Activated CD4-positive, alpha-beta T cell treated with anti-CD3 and anti-CD28 coated beads, Interleukin-2, amount 10 ng/mL, durations not matched to agents 24 days and 14 days (primary cell): ENCODE data around the gene IGFN1. TPM values are rescaled to one million over a fixed set of nuclear protein-coding genes. Genes with fewer than 3 reads are reported as not detected.
"Not testable (repeated sequence)": the region's sequence is repeated elsewhere in the genome, so short reads cannot be mapped to it uniquely, and the experiment has no call there.

Experiments used
- DNase-seq: peaks from one replicate; pipeline ENCODE4 v3.0.0; 2022
- H3K27ac Mint-ChIP-seq: one replicate; pipeline ENCODE4 v1.8.0; 2022; ENCODE audit warnings: mild to moderate bottlenecking, mixed read lengths
- H3K27me3 Mint-ChIP-seq: one replicate; pipeline ENCODE4 v1.8.0; 2022; ENCODE audit warnings: mixed read lengths
- H3K36me3 Mint-ChIP-seq: one replicate; pipeline ENCODE4 v1.8.0; 2022; ENCODE audit warnings: low read depth, mild to moderate bottlenecking, mixed read lengths
- H3K4me1 Mint-ChIP-seq: one replicate; pipeline ENCODE4 v1.8.0; 2021; ENCODE audit warnings: mixed read lengths
- H3K4me3 Mint-ChIP-seq: one replicate; pipeline ENCODE4 v1.8.0; 2022; ENCODE audit warnings: mild to moderate bottlenecking, moderate library complexity, mixed read lengths
- H3K9me3 Mint-ChIP-seq: one replicate; pipeline ENCODE4 v1.8.0; 2021; ENCODE audit warnings: mixed read lengths
- intact Hi-C: fragments of 100-400 bp; cut with micrococcal nuclease; formaldehyde crosslinking; loops from one replicate; pipeline ENCODE4 v1.15.1; 2023
- total RNA-seq: library from RNA; stranded (reverse); gene quantifications from 2 replicates; pipeline ENCODE4 v1.2.3, GENCODE V29; 2022

IGFN1 gene
- total RNA-seq, 1 donor from 2014 or later, result not detected

DNA sequence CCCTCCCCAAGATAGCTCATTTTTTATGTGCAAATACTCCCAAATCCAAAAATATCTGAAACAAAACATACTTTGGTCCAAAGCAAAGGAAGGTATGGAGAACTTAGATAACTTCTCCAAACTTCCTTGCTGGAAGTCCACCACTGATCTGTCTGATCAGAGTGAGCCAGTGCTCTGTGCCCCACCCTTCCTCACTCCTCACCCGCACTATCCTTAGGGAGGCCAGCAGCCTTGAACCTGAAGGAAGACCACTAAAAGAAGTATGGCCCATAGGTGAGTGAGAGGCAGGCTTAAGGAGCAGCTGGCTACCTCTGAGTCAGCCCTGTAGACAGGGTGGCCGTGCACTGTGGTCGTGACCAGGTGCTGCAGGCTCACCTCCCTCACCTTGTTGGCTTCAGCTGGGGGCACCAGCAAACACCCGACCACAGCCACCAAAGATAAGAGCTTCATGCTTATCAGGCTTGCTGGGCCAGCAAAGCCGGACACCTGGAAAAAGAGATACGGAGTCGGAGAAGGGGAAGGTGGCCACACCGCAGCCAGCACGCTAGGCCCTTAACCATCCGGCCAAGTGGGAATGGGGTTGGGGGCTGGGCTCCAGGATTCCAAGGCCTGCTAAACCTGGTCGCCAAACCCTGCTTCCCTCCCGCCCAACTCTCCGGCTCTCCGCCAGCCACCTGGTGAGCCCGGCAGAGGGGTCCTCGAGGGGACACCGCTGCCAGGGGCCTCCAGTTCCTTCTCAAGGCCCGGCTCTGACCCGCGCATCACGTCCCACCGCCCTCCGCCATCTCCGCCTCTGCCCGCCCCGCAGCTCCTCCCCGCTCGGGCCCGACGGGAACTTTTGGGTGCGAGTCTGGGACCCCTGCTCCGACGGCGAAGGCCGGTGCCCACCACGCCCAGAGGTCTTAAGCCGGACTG, 36.9 kb upstream of the IGFN1 start:
- H3K27me3 Mint-ChIP-seq, result peaks cover 16% of the 10 kb centered on the region
- H3K36me3 Mint-ChIP-seq, result peaks cover 10% of the 10 kb centered on the region
- intact Hi-C loops, result loop anchor here (1.0 kb wide), 1 partner anchor 18 kb away; no protein-coding TSS in a partner anchor
- H3K27ac Mint-ChIP-seq, result peak overlapping the region; percentile 86
- H3K9me3 Mint-ChIP-seq, result no peaks in the 10 kb centered on the region
- peak overlapping the region; percentile 90 for H3K4me3 Mint-ChIP-seq
- no peak for DNase-seq
- peaks cover 13% of the 10 kb centered on the region for H3K4me1 Mint-ChIP-seq

DNA sequence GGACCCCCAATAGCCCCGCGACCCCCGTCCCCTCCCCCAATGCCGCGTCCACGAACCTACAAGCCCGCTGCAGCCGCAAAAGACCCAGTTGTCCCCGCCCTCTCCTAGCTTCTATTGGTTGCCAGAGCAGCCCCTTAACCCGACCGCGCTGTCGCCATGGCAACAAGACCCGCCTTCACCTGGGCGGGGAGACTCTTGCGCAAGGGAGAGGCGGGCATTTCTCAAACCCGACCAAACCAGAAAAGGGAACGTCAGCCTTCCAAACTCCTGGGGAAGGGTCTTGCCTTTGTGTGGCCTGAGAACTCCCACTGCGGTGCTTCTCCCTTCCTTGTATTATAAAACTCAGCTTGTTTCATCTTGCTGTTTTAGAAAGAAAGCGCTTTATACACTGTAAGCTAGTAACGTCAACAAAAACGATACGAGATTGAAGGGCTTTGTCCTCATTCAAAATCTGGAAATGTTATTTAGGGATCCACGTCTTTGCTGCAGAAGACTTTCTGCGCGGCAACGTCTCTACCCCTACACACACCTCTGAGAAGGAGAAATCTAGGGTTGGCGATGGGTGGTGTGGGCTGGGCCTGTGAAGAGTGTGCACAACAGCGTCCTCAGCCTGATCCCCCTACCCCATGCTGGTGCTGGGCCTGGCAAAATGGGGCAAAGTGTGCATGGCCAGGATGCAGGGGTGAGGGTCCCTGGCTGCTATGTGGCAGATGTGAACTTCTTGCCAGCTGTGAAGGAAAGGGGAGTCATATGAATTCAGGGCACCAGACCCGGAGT, 36.0 kb upstream of the IGFN1 start, which contains the start of gene TMEM9:
Gene TMEM9 (minus strand): TSS at position 86 of the 777 bp plus-strand sequence. CDS start 551 bp downstream, outside the sequence.
- Mint-ChIP-seq H3K27ac (peak within 1 kb of the TSS; percentile 86), H3K4me3 (peak within 1 kb of the TSS; percentile 90), H3K4me1 (peaks cover 13% of the 10 kb centered on the region), H3K27me3 (peaks cover 16% of the 10 kb centered on the region), H3K9me3 (no peaks in the 10 kb centered on the region), H3K36me3 (peaks cover 10% of the 10 kb centered on the region)
- peak; percentile 99 for DNase-seq
- intact Hi-C loops, result loop anchor here (1.0 kb wide), 1 partner anchor 17 kb away; no protein-coding TSS in a partner anchor

DNA sequence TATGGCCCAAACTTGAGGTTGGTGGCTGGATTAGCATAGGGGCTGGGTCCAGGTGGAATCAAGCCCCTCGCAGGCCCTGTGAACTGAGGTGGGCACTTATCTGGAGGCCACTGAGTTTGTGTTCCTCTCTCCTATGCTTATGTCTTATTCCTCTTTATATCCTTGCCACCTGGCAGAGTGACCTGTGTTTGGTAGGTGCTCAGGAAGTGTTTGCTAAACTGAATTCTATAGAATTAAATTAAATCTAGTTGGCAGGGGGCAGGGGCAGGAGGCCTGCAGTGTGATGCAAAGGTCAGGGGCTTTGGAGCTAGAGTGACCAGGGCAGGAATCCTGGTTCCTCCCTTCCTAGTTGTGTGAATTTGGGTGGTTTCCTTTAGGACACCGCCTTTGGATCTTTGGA, 35.3 kb upstream of the IGFN1 start:
- Mint-ChIP-seq H3K9me3 (no peaks in the 10 kb centered on the region), H3K27me3 (peaks cover 16% of the 10 kb centered on the region), H3K36me3 (peaks cover 10% of the 10 kb centered on the region), H3K27ac (no peak overlapping the region), H3K4me1 (peaks cover 13% of the 10 kb centered on the region), H3K4me3 (no peak overlapping the region)
- intact Hi-C loops, result no loop called here
- DNase-seq, result no peak

DNA sequence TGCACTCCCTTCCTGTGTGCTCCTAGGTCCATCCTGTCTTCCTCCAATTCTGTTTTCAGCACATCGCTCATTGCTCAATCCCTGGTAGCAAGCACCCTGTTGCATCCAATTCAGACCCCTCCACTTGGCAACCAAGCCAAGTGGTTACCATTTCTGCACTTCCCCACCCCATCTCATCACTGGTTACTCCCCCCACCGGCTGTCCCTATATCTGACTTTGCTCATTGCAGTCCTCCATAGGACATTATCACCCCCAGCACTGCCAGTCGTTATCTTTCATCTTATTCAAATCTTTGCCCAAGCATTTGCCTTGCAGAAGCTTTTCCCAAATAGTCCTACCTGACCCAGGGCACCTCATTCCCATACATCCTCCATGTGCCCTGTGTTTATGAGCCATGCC, 34.3 kb upstream of the IGFN1 start:
- peaks cover 19% of the 10 kb centered on the region for H3K27me3 Mint-ChIP-seq
- intact Hi-C loops, result no loop called here
- H3K4me3 Mint-ChIP-seq, result no peak overlapping the region
- H3K9me3 Mint-ChIP-seq, result no peaks in the 10 kb centered on the region
- H3K27ac Mint-ChIP-seq, result no peak overlapping the region
- DNase-seq, result no peak
- H3K36me3 Mint-ChIP-seq, result peaks cover 3% of the 10 kb centered on the region
- H3K4me1 Mint-ChIP-seq, result peaks cover 13% of the 10 kb centered on the region

DNA sequence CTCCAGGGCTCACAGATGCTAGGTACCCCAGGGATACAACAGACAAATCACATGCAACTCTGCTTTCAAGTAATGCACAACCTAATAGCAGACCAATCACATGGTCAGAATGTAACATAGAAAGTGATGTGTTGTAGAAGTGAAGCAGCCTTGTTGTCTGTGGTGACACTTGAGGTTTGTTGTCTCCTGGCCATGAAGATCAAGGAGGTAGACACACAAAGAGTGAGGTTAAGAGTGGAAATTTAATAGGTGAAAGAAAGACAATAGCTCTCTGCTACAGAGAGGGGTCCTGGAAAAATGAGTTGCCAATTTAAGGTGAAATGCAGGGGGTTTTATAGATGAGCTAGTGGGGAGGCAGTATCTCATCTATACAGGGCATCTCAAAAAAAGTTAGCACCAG, 33.8 kb upstream of the IGFN1 start:
- H3K4me1 Mint-ChIP-seq, result peaks cover 13% of the 10 kb centered on the region
- peaks cover 19% of the 10 kb centered on the region for H3K27me3 Mint-ChIP-seq
- DNase-seq, result no peak
- H3K27ac Mint-ChIP-seq, result no peak overlapping the region
- peaks cover 1% of the 10 kb centered on the region for H3K36me3 Mint-ChIP-seq
- H3K4me3 Mint-ChIP-seq, result no peak overlapping the region
- H3K9me3 Mint-ChIP-seq, result no peaks in the 10 kb centered on the region
- intact Hi-C loops, result no loop called here

DNA sequence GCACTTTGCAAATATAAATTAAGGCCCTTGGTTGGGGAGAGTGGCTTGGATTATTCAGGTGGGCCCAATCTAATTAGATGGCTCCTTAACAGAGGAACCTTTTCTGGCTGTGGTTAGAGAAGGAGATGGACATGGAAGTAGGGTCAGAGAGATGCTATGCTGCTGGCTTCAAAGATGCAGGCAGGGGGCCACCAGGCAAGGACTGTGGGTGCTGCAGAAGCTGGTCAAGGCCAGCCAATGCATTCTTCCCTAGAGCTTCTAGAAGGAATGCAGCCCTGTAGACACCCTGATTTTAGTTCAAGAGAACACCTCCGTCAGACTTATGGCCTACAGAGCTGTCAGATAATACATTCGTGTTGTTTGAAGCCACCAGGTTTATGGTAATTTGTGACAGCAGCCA, 32.7 kb upstream of the IGFN1 start:
- intact Hi-C loops, result no loop called here
- Mint-ChIP-seq H3K4me1 (peaks cover 9% of the 10 kb centered on the region), H3K27ac (no peak overlapping the region), H3K4me3 (no peak overlapping the region), H3K36me3 (no peaks in the 10 kb centered on the region), H3K27me3 (peaks cover 23% of the 10 kb centered on the region), H3K9me3 (no peaks in the 10 kb centered on the region)
- DNase-seq, result no peak

DNA sequence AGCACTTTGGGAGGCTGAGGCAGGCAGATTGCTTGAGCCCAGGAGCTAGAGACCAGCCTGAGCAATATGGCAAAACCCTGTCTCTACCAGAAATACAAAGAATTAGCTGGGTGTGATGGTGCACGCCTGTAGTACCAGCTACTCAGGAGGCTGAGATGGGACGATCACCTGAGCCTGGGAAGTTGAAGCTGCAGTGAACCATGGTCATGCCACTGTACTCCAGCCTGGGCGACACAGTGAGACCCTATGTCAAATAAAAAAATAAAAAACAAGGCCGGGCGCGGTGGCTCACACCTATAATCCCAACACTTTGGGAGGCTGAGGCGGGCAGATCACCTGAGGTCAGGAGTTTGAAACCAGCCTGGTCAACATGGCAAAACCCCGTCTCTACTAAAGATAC, 27.6 kb upstream of the IGFN1 start:
- H3K36me3 Mint-ChIP-seq, H3K4me1 Mint-ChIP-seq, H3K4me3 Mint-ChIP-seq, DNase-seq, intact Hi-C loops, H3K27ac Mint-ChIP-seq, H3K9me3 Mint-ChIP-seq: not testable (repeated sequence)
- H3K27me3 Mint-ChIP-seq, result peaks cover 30% of the 10 kb centered on the region

DNA sequence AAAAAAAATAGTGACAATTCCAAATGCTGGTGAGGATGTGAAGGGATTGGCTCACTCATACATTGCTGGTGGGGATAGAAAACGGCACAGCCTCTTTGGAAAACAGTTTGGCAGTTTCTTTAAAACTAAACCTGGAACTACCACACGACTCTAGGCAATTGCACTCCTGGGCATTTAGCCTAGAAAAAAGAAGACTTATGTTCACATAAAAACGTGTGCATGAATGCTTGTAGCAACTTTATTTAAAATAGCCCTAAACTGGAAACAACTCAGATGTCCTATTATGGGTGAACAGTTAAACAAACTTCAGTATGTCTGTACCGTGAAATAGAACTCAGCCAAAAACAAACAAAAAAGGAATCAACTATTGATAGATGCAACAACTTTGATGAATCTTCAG, 26.9 kb upstream of the IGFN1 start:
- Mint-ChIP-seq H3K27ac (no peak overlapping the region), H3K9me3 (no peaks in the 10 kb centered on the region), H3K27me3 (peaks cover 31% of the 10 kb centered on the region), H3K36me3 (no peaks in the 10 kb centered on the region), H3K4me1 (no peaks in the 10 kb centered on the region), H3K4me3 (no peak overlapping the region)
- no peak for DNase-seq
- intact Hi-C loops, result no loop called here

DNA sequence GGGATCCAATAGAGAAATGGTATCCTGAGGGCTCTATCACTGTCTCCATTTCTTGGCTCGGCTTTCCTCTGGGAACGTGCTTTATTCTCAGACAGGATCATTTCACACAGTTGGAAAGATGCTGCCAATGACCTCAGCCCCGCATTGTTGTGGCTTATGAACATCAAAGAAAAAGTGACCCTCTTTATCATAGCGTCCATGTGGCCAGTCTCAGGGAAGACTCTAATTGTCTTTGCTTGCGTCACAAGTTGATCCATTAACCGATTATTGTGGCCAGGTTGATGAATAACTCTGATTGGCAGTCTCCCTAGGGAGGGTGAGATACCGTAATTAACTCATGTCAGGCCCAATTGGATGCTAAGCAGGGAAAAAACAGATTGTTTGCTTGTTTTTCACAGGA, 26.0 kb upstream of the IGFN1 start:
- Mint-ChIP-seq H3K4me3 (no peak overlapping the region), H3K27ac (no peak overlapping the region), H3K9me3 (no peaks in the 10 kb centered on the region), H3K4me1 (no peaks in the 10 kb centered on the region), H3K36me3 (no peaks in the 10 kb centered on the region), H3K27me3 (peaks cover 38% of the 10 kb centered on the region)
- intact Hi-C loops, result no loop called here
- no peak for DNase-seq

DNA sequence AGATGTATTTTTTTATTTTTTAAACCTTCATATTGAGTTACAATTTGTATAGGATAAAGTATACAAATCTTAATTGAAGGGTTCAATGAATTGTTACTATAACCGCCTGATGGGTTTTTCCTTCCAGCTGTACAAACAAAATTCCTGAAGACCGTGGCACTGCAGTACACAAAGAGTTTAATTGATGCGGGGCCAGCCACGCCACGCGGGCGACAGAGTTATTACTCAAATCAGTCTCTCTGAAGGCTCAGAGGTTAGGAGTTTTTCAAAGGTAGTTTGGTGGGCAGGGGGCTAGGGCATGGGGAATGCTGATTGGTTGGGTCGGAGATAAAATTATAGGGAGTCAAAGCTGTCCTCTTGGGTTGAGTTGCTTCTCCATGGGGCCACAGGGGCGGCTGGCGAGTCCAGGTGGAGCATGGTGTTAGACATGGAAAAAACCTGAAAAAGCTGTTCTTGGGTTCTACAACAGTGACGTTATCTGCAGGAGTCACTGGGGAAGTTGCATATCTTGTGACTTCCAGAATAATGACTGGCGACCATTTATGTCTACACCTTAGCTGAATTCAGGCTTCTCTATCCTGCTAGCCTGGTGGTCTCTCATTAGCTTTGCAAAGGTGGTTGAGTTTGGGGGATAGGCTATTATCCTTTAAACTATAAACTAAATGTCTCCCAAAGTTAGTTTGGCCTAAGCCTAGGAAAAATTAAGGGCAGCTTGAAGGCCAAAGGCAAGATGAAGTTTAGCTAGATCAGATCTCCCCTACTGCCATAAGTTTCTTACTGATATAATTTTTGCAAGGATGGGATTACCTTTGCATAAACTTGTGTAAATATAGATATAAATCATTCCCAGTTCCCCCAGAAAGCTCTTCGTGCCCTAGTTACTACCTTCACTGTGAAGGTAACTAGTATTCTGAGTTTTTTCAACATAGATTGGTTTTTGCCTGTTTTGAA, 23.3 kb upstream of the IGFN1 start:
- no peak overlapping the region for H3K4me3 Mint-ChIP-seq
- no peaks in the 10 kb centered on the region for H3K36me3 Mint-ChIP-seq
- no peak overlapping the region for H3K27ac Mint-ChIP-seq
- intact Hi-C loops, result no loop called here
- no peak for DNase-seq
- peaks cover 10% of the 10 kb centered on the region for H3K4me1 Mint-ChIP-seq
- peaks cover 46% of the 10 kb centered on the region for H3K27me3 Mint-ChIP-seq
- no peaks in the 10 kb centered on the region for H3K9me3 Mint-ChIP-seq

DNA sequence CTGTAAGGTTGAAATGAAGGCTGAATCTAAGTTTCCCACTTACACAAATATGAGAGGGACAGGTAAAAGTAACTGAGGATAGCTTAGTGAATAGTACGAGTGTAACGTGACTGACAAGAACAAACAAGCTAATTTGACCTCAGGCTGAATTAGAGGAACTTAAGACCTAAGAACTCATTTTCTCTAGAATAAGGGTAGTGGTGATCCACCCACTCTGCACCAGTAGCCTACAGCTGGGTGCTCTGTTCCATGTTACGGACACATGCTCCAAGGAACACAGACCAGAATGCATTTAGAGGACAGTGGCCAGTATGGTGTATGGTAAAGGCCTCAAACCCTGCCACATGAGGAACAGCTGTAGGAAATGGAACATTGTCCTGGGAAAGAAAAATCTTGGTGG, 21.4 kb upstream of the IGFN1 start:
- Mint-ChIP-seq H3K27me3 (peaks cover 37% of the 10 kb centered on the region), H3K4me3 (no peak overlapping the region), H3K4me1 (peaks cover 14% of the 10 kb centered on the region), H3K27ac (no peak overlapping the region), H3K9me3 (no peaks in the 10 kb centered on the region), H3K36me3 (no peaks in the 10 kb centered on the region)
- intact Hi-C loops, result no loop called here
- no peak for DNase-seq

DNA sequence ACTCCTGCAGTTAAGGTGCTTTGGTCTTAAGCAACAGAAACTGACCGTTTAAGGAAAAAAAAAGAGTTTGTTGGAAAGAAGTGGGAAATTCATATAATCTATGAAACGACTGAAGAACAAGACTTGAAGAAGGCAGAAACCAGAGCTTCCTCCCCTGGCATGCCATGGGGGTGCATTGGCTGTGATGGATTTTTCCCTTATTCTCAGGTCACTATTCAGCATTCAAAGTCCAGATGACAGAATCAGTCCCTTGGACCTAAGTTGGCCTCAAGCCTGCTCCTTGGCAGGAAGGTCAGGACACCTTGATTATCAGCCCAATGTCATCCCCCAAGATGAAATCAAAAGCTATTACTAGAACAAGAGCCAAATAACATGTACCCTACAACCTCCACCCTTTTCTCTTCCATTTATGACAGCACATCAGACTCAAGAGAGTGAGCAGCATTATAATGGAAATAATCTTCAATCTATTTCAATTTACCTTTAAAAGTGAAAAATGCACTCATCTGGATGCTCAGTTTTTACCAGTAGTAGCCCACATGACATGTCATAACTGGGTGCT, 20.6 kb upstream of the IGFN1 start:
- H3K36me3 Mint-ChIP-seq, result no peaks in the 10 kb centered on the region
- peaks cover 14% of the 10 kb centered on the region for H3K4me1 Mint-ChIP-seq
- intact Hi-C loops, result loop anchor here (5.0 kb wide), 1 partner anchor 148 kb away; the partner anchor contains the start of gene KIF21B
- H3K9me3 Mint-ChIP-seq, result no peaks in the 10 kb centered on the region
- no peak for DNase-seq
- no peak overlapping the region for H3K27ac Mint-ChIP-seq
- H3K27me3 Mint-ChIP-seq, result peaks cover 36% of the 10 kb centered on the region
- H3K4me3 Mint-ChIP-seq, result peak overlapping the region; percentile 81

DNA sequence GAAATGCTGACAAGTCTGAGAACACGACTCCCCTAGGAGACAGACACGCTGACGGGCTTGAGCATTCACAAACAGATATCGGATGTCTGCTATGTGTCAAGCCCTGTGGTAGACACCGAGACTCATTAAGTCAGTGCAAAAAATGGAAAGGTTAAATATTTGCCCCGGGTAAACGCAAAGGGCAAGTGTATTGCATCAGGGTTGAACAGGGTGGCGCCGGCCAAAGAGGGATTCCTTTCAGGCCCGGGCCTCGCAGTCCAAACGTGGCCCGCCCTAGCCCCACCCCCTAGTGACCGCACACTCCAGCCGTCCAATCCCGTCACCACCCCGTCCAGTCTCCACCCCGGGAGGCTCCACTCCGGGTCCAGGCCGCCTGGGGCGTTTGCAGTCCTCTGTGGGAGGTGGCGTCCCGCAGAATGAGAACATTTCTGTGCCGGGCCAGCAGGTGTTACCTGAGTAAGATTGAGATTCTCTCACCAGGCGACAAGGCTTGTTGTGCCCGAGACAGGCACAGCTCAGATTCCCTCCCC, 20.0 kb upstream of the IGFN1 start:
- H3K36me3 Mint-ChIP-seq, result no peaks in the 10 kb centered on the region
- peaks cover 36% of the 10 kb centered on the region for H3K27me3 Mint-ChIP-seq
- intact Hi-C loops, result loop anchor here (1.0 to 5.0 kb wide), 2 partner anchors 16 to 148 kb away; partner anchors contain the start of genes KIF21B and TMEM9
- peak overlapping the region; percentile 83 for H3K27ac Mint-ChIP-seq
- peak overlapping the region; percentile 81 for H3K4me3 Mint-ChIP-seq
- peaks cover 14% of the 10 kb centered on the region for H3K4me1 Mint-ChIP-seq
- DNase-seq, result peak; percentile 88
- no peaks in the 10 kb centered on the region for H3K9me3 Mint-ChIP-seq
